ENCODE data around the gene FBXO8. TPM values are rescaled to one million over a fixed set of nuclear protein-coding genes. Genes with fewer than 3 reads are reported as not detected.

FBXO8 gene
- total RNA-seq, 1 experiment from 2014 or later, result 7.5 TPM

DNA sequence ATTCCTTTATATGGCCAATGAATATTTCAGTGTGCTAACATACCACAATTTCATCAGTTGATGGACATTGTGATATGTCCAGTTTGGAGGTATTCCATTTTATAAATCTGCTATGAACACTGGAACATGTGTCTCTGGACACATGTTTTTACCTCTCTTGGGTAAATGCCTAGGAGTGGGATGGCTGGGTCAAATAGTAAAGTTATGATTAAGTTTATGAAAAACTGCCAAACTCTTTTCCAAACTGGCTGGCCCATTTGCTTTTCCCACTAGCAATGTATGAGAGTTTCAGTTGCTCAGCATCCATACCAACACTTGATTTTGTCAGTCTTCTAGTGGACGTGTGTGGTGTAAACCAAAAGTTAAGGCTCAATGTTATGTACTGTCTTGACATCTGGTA is 40.8 kb upstream of the FBXO8 start:
- POLR2A ChIA-PET, result interaction anchor here (0.6 kb wide), 1 partner anchor 812 kb away, joined by 3 read pairs; no protein-coding TSS in a partner anchor
- no peak for ATAC-seq
- Mint-ChIP-seq H3K4me1 (no peaks in the 10 kb centered on the region), H3K36me3 (no peaks in the 10 kb centered on the region), H3K27ac (no peak overlapping the region), H3K27me3 (ENCODE audit: low read depth) (no peaks in the 10 kb centered on the region), H3K4me3 (no peak overlapping the region), H3K9me3 (no peaks in the 10 kb centered on the region)
- TF ChIP-seq, protein P1, sequence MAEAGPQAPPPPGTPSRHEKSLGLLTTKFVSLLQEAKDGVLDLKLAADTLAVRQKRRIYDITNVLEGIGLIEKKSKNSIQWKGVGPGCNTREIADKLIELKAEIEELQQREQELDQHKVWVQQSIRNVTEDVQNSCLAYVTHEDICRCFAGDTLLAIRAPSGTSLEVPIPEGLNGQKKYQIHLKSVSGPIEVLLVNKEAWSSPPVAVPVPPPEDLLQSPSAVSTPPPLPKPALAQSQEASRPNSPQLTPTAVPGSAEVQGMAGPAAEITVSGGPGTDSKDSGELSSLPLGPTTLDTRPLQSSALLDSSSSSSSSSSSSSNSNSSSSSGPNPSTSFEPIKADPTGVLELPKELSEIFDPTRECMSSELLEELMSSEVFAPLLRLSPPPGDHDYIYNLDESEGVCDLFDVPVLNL (CRISPR knock-in tag; IDR thresholded peaks at IDR 0.05; ENCODE audit: borderline replicate concordance, low read depth), result no peak
- TF ChIP-seq, protein P2, sequence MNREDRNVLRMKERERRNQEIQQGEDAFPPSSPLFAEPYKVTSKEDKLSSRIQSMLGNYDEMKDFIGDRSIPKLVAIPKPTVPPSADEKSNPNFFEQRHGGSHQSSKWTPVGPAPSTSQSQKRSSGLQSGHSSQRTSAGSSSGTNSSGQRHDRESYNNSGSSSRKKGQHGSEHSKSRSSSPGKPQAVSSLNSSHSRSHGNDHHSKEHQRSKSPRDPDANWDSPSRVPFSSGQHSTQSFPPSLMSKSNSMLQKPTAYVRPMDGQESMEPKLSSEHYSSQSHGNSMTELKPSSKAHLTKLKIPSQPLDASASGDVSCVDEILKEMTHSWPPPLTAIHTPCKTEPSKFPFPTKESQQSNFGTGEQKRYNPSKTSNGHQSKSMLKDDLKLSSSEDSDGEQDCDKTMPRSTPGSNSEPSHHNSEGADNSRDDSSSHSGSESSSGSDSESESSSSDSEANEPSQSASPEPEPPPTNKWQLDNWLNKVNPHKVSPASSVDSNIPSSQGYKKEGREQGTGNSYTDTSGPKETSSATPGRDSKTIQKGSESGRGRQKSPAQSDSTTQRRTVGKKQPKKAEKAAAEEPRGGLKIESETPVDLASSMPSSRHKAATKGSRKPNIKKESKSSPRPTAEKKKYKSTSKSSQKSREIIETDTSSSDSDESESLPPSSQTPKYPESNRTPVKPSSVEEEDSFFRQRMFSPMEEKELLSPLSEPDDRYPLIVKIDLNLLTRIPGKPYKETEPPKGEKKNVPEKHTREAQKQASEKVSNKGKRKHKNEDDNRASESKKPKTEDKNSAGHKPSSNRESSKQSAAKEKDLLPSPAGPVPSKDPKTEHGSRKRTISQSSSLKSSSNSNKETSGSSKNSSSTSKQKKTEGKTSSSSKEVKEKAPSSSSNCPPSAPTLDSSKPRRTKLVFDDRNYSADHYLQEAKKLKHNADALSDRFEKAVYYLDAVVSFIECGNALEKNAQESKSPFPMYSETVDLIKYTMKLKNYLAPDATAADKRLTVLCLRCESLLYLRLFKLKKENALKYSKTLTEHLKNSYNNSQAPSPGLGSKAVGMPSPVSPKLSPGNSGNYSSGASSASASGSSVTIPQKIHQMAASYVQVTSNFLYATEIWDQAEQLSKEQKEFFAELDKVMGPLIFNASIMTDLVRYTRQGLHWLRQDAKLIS (CRISPR knock-in tag; IDR thresholded peaks at IDR 0.05; ENCODE audit: borderline replicate concordance), result no peak
- TF ChIP-seq NFYB (CRISPR knock-in tag; conservative IDR thresholded peaks at IDR 0.05; ENCODE audit: low read depth) (no peak), HMGA2 (CRISPR knock-in tag; IDR thresholded peaks at IDR 0.05) (no peak), ZNF671 (CRISPR knock-in tag; IDR thresholded peaks at IDR 0.05) (no peak), FOXJ3 (CRISPR knock-in tag; IDR thresholded peaks at IDR 0.05; ENCODE audit: borderline replicate concordance) (no peak), TP53 (CRISPR knock-in tag; IDR thresholded peaks at IDR 0.05) (no peak), GABPB1 (CRISPR knock-in tag; IDR thresholded peaks at IDR 0.05) (no peak), KAT7 (CRISPR knock-in tag; IDR thresholded peaks at IDR 0.05; ENCODE audit: borderline replicate concordance) (no peak)
- TF ChIP-seq, protein P3, sequence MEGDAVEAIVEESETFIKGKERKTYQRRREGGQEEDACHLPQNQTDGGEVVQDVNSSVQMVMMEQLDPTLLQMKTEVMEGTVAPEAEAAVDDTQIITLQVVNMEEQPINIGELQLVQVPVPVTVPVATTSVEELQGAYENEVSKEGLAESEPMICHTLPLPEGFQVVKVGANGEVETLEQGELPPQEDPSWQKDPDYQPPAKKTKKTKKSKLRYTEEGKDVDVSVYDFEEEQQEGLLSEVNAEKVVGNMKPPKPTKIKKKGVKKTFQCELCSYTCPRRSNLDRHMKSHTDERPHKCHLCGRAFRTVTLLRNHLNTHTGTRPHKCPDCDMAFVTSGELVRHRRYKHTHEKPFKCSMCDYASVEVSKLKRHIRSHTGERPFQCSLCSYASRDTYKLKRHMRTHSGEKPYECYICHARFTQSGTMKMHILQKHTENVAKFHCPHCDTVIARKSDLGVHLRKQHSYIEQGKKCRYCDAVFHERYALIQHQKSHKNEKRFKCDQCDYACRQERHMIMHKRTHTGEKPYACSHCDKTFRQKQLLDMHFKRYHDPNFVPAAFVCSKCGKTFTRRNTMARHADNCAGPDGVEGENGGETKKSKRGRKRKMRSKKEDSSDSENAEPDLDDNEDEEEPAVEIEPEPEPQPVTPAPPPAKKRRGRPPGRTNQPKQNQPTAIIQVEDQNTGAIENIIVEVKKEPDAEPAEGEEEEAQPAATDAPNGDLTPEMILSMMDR (IDR thresholded peaks at IDR 0.05), result no peak
- DNase-seq (ENCODE audit: low spot score), result no peak
- CTCF ChIA-PET, result no interaction called here

DNA sequence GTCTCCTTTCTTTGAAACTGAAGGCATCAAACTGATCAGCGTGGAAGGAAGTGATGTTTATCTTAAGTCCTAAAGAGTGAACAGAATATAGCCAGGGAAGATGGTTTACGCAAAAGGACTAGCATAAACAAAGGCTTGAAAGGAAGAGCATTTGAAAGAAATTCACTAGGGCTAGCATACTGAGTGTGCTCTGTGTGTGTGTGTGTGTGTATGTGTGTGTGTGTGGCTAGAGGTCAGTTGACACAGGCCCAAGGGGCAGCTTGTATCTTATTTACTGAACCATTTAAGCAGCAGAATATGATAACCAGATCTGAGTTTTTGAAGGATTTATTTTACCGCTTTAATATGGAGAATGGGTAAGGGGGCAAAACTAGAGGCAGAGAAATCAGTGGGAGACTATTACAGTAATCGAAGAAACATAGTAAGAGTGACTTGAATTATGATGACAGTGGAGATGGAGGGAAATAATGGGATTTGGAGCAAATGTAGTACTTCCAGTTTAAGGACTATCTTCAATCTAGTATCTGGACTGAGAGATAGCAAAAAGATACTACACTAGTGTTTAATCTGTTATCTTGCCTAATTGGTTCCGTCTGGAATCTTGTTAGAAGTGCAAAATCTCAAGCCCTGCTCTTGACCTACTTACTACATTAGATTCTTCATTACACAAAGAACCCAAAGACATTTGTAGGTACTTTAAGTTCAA is 37.2 kb upstream of the FBXO8 start:
- no peaks in the 10 kb centered on the region for H3K27me3 Mint-ChIP-seq (ENCODE audit: low read depth)
- POLR2A ChIA-PET, result no interaction called here
- no peaks in the 10 kb centered on the region for H3K9me3 Mint-ChIP-seq
- DNase-seq (ENCODE audit: low spot score) (no peak), ATAC-seq (no peak)
- CTCF ChIA-PET, result no interaction called here
- peaks cover 3% of the 10 kb centered on the region for H3K36me3 Mint-ChIP-seq
- H3K27ac Mint-ChIP-seq, result no peak overlapping the region
- H3K4me3 Mint-ChIP-seq, result no peak overlapping the region
- no peaks in the 10 kb centered on the region for H3K4me1 Mint-ChIP-seq
- TF ChIP-seq, protein P4, sequence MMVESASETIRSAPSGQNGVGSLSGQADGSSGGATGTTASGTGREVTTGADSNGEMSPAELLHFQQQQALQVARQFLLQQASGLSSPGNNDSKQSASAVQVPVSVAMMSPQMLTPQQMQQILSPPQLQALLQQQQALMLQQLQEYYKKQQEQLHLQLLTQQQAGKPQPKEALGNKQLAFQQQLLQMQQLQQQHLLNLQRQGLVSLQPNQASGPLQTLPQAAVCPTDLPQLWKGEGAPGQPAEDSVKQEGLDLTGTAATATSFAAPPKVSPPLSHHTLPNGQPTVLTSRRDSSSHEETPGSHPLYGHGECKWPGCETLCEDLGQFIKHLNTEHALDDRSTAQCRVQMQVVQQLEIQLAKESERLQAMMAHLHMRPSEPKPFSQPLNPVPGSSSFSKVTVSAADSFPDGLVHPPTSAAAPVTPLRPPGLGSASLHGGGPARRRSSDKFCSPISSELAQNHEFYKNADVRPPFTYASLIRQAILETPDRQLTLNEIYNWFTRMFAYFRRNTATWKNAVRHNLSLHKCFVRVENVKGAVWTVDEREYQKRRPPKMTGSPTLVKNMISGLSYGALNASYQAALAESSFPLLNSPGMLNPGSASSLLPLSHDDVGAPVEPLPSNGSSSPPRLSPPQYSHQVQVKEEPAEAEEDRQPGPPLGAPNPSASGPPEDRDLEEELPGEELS (CRISPR knock-in tag; IDR thresholded peaks at IDR 0.05), result no peak
- TF ChIP-seq KAT7 (CRISPR knock-in tag; IDR thresholded peaks at IDR 0.05; ENCODE audit: borderline replicate concordance) (no peak), IRF2 (CRISPR knock-in tag; IDR thresholded peaks at IDR 0.05; ENCODE audit: borderline replicate concordance, low read depth) (no peak), ZNF671 (CRISPR knock-in tag; IDR thresholded peaks at IDR 0.05) (no peak), EMX1 (CRISPR knock-in tag; IDR thresholded peaks at IDR 0.05) (no peak), ESRRA (CRISPR knock-in tag; IDR thresholded peaks at IDR 0.05; ENCODE audit: borderline replicate concordance) (no peak), FOXJ3 (CRISPR knock-in tag; IDR thresholded peaks at IDR 0.05; ENCODE audit: borderline replicate concordance) (no peak), NFE2L1 (CRISPR knock-in tag; IDR thresholded peaks at IDR 0.05) (no peak)
- TF ChIP-seq, protein P5, sequence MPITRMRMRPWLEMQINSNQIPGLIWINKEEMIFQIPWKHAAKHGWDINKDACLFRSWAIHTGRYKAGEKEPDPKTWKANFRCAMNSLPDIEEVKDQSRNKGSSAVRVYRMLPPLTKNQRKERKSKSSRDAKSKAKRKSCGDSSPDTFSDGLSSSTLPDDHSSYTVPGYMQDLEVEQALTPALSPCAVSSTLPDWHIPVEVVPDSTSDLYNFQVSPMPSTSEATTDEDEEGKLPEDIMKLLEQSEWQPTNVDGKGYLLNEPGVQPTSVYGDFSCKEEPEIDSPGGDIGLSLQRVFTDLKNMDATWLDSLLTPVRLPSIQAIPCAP (CRISPR knock-in tag; IDR thresholded peaks at IDR 0.05), result no peak
- TF ChIP-seq, protein P6, sequence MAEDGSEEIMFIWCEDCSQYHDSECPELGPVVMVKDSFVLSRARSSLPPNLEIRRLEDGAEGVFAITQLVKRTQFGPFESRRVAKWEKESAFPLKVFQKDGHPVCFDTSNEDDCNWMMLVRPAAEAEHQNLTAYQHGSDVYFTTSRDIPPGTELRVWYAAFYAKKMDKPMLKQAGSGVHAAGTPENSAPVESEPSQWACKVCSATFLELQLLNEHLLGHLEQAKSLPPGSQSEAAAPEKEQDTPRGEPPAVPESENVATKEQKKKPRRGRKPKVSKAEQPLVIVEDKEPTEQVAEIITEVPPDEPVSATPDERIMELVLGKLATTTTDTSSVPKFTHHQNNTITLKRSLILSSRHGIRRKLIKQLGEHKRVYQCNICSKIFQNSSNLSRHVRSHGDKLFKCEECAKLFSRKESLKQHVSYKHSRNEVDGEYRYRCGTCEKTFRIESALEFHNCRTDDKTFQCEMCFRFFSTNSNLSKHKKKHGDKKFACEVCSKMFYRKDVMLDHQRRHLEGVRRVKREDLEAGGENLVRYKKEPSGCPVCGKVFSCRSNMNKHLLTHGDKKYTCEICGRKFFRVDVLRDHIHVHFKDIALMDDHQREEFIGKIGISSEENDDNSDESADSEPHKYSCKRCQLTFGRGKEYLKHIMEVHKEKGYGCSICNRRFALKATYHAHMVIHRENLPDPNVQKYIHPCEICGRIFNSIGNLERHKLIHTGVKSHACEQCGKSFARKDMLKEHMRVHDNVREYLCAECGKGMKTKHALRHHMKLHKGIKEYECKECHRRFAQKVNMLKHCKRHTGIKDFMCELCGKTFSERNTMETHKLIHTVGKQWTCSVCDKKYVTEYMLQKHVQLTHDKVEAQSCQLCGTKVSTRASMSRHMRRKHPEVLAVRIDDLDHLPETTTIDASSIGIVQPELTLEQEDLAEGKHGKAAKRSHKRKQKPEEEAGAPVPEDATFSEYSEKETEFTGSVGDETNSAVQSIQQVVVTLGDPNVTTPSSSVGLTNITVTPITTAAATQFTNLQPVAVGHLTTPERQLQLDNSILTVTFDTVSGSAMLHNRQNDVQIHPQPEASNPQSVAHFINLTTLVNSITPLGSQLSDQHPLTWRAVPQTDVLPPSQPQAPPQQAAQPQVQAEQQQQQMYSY (CRISPR knock-in tag; IDR thresholded peaks at IDR 0.05), result no peak

Data from WTC11 (cell line).